Measurements from ENCODE around the gene GARNL3. TPM values are rescaled to one million over a fixed set of nuclear protein-coding genes. Genes with fewer than 3 reads are reported as not detected.

The GARNL3 gene
- total RNA-seq, 1 donor from 2014 or later = 10.4 TPM

GRCh38 chr9:127344368-127345000, 79.9 kb downstream of the GARNL3 start:
- no peak overlapping the region for H3K4me3 ChIP-seq (ENCODE audit: low read depth, low read length)
- DNase-seq (ENCODE audit: low read depth) = no peak
- no peak for TF ChIP-seq CTCF (conservative IDR thresholded peaks at IDR 0.05; ENCODE audit: low read depth, low read length)

- TF ChIP-seq CTCF (conservative IDR thresholded peaks at IDR 0.05; ENCODE audit: low read depth, low read length) = no peak
- no peak overlapping the region for H3K4me3 ChIP-seq (ENCODE audit: low read depth, low read length)
- no peak for DNase-seq (ENCODE audit: low read depth)
Observed at GRCh38 chr9:127345566-127345965, 81.0 kb downstream of the GARNL3 start.

- peak; percentile 22 for TF ChIP-seq CTCF (conservative IDR thresholded peaks at IDR 0.05; ENCODE audit: low read depth, low read length)
- no peak overlapping the region for H3K4me3 ChIP-seq (ENCODE audit: low read depth, low read length)
- DNase-seq (ENCODE audit: low read depth) = no peak
Observed at GRCh38 chr9:127346584-127346983, 82.0 kb downstream of the GARNL3 start.

- TF ChIP-seq CTCF (conservative IDR thresholded peaks at IDR 0.05; ENCODE audit: low read depth, low read length) = peak; percentile 70
- DNase-seq (ENCODE audit: low read depth) = no peak
- no peak overlapping the region for H3K4me3 ChIP-seq (ENCODE audit: low read depth, low read length)
Observed at GRCh38 chr9:127347831-127348776, 83.5 kb downstream of the GARNL3 start.

GRCh38 chr9:127349483-127350113, 85.0 kb downstream of the GARNL3 start:
- no peak for DNase-seq (ENCODE audit: low read depth)
- TF ChIP-seq CTCF (conservative IDR thresholded peaks at IDR 0.05; ENCODE audit: low read depth, low read length) = no peak
- H3K4me3 ChIP-seq (ENCODE audit: low read depth, low read length) = no peak overlapping the region

- H3K4me3 ChIP-seq (ENCODE audit: low read depth, low read length) = no peak overlapping the region
- DNase-seq (ENCODE audit: low read depth) = no peak
- no peak for TF ChIP-seq CTCF (conservative IDR thresholded peaks at IDR 0.05; ENCODE audit: low read depth, low read length)
Observed at GRCh38 chr9:127351182-127352166, 86.9 kb downstream of the GARNL3 start.
